Thoracic aorta (tissue), 2 donors: ENCODE measurements around the gene DVL2. TPM values are rescaled to one million over a fixed set of nuclear protein-coding genes. Genes with fewer than 3 reads are reported as not detected.

Source experiments
- ATAC-seq: fragments of 150-250 bp; one replicate; pipeline ENCODE4 v1.8.0; 2017; ENCODE audit warnings: low read depth; ENCODE audit not compliant: insufficient number of reproducible peaks, low FRiP score
- DNase-seq: peaks from one replicate; pipeline ENCODE4 v3.0.0-alpha.2; 2020; ENCODE audit warnings: low spot score
- H3K27ac ChIP-seq, 2 donors: fragments of 200-600 bp; sonication (generic); 1 replicate in 1 of 2; 2 replicates in 1 of 2; pipeline ENCODE4 v1.5.1; 2016; ENCODE audit warnings: mild to moderate bottlenecking in 2 of 2, moderate library complexity in 2 of 2
- H3K27me3 ChIP-seq: fragments of 200-600 bp; sonication (generic); replicated peaks from 2 replicates; pipeline ENCODE4 v1.6.0; 2016; ENCODE audit warnings: mild to moderate bottlenecking; ENCODE audit not compliant: insufficient read depth
- H3K36me3 ChIP-seq: fragments of 200-600 bp; sonication (generic); one replicate; pipeline ENCODE4 v1.5.1; 2016
- H3K4me1 ChIP-seq, 2 donors: fragments of 200-600 bp; sonication (generic); 1 replicate in 1 of 2; 2 replicates in 1 of 2; pipeline versions ENCODE4 v1.5.1 to v1.6.0; 2016; ENCODE audit warnings: low read depth in 2 of 2, mild to moderate bottlenecking in 1 of 2; ENCODE audit not compliant: control insufficient read depth in 1 of 2
- H3K4me3 ChIP-seq: fragments of 200-600 bp; sonication (generic); 2 replicates; pipeline ENCODE4 v1.5.1; 2016; ENCODE audit warnings: mild to moderate bottlenecking
- H3K9me3 ChIP-seq: fragments of 200-600 bp; sonication (generic); 2 replicates; pipeline ENCODE4 v1.5.1; 2016
- CTCF ChIP-seq: fragments of 200-600 bp; sonication (generic); IDR thresholded peaks from one replicate; pipeline ENCODE4 v1.5.1; 2019; ENCODE audit warnings: antibody characterized with exemption
- total RNA-seq, 2 donors: library from RNA; depleted of rRNA; stranded (reverse); fragments of >200 nt; gene quantifications; one replicate each; pipeline versions ENCODE4 v1.1.0 to v1.2.3, GENCODE V29; 2016

Gene DVL2
- total RNA-seq, 2 donors from 2014 or later, result 52.8 to 68.5 TPM

DNA sequence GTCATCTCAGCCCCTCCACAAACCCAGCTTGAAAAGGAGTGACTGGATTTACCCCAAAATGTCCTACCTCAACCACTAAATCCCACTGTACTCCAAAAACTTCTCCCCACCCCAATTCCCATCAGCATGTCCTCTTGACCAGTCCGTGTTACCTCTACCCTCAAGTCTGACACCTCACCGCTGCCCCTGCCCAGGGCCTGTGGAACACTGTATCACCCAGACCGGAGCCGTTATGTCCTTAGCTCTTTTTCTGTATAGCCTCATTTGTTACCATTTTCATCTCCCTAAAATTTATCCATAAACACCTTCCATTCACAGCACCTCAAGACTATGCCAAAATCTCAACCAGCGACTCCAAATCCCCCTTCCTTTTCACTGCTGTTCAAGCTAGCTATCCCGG lies 2.5 kb upstream of the DVL2 start:
- H3K27ac ChIP-seq, result peak overlapping the region in 1 of 2 donors; percentile 54
- no peak for DNase-seq
- H3K9me3 ChIP-seq, result no peaks in the 10 kb centered on the region
- peaks cover 33 to 49% of the 10 kb centered on the region in 2 donors for H3K4me1 ChIP-seq
- peaks cover 11% of the 10 kb centered on the region for H3K36me3 ChIP-seq
- H3K4me3 ChIP-seq, result no peak overlapping the region
- ATAC-seq, result no peak
- TF ChIP-seq CTCF, result no peak
- no peaks in the 10 kb centered on the region for H3K27me3 ChIP-seq

DNA sequence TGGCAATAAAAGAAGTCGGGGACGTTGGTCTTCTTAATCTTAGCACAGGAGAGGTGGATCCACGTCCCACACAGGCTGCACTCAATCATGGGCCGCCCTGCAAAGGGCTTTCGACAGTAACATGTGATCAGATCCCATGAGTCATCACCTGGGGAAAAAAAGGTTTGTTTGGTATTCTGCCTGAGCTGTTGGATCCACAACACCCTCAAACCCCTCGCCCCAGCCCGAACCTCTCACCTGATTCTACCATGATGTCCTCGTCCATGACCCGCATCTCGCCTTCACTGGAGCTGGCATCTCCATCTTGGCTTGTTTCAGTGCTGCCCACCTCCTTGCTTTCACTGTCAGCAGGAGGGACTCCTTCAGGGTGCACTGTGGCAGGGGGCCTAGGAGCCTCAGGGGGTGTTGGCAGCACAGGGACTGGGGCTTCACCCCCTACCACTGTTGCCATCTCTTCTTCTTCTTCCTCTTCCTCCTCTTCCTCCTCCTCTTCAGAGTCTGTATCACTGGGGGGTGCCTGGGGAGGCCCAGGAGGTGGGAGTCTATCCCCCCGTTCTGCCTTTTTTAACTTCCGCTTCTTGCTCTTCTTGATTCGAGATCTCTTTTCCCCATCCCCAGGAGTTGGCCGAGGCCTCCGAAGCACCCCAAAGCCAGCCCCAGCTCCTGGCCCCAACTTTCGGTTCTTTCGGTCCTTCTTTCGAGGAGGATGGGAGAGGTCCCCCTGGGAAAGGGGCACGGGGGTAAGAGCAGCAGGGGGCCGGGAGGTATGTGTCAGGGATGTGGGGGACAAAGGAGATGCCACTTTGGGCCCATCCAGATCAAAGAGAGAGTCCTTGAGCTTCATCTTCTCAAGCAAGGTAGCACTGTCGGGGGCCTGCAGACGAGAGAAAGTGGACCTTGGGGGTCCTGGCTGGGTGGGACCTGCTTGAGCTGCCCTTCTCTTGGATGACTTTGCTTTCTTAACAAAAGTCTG lies 1.7 kb upstream of the DVL2 start:
- Histone ChIP-seq H3K4me1 (peaks cover 29 to 48% of the 10 kb centered on the region in 2 donors), H3K36me3 (peaks cover 11% of the 10 kb centered on the region), H3K27me3 (no peaks in the 10 kb centered on the region), H3K4me3 (no peak overlapping the region), H3K9me3 (no peaks in the 10 kb centered on the region), H3K27ac (no peak overlapping the region)
- no peak for ATAC-seq
- DNase-seq, result no peak
- no peak for TF ChIP-seq CTCF

- no peaks in the 10 kb centered on the region for H3K27me3 ChIP-seq
- peaks cover 22% of the 10 kb centered on the region for H3K36me3 ChIP-seq
- peak overlapping the region; percentile 58 for H3K27ac ChIP-seq
- peak overlapping the region; percentile 82 for H3K4me3 ChIP-seq
- H3K9me3 ChIP-seq, result no peaks in the 10 kb centered on the region
- ATAC-seq (no peak), DNase-seq (no peak)
- no peak for TF ChIP-seq CTCF
- H3K4me1 ChIP-seq, result peaks cover 18 to 35% of the 10 kb centered on the region in 2 donors
Measured at GRCh38 chr17:7233701-7234082, 625 bp downstream of the DVL2 start.

DNA sequence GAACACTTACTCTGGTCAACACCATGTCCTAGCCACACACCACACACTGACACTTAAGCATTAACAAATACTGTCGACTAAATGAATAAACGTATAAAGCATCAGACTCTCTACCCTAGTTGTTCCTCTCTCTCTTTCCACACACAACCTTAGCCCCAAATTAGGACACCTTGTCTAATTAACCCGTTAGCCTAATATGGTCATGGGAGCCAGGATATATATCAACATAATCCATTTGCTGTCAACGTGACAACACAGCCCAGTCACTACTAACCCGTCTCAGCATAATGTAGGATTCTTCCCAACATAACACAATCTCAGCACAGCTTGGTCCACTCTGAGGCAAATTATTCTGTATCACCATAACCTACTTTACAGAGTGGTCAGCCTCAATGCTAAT lies 2.2 kb downstream of the DVL2 start:
- Histone ChIP-seq H3K27ac (no peak overlapping the region), H3K4me1 (peaks cover 14 to 29% of the 10 kb centered on the region in 2 donors), H3K4me3 (no peak overlapping the region), H3K36me3 (peaks cover 35% of the 10 kb centered on the region), H3K9me3 (no peaks in the 10 kb centered on the region), H3K27me3 (no peaks in the 10 kb centered on the region)
- TF ChIP-seq CTCF, result no peak
- ATAC-seq, result no peak
- DNase-seq, result no peak

GRCh38 chr17:7229504-7229903 lies 4.8 kb downstream of the DVL2 start:
- Histone ChIP-seq H3K27ac (no peak overlapping the region), H3K4me1 (peaks cover 10 to 24% of the 10 kb centered on the region in 2 donors), H3K27me3 (no peaks in the 10 kb centered on the region), H3K4me3 (no peak overlapping the region), H3K9me3 (no peaks in the 10 kb centered on the region), H3K36me3 (peaks cover 54% of the 10 kb centered on the region)
- no peak for TF ChIP-seq CTCF
- no peak for DNase-seq
- no peak for ATAC-seq
